IMR-90 (cell line): ENCODE measurements around the gene CALY. TPM values are rescaled to one million over a fixed set of nuclear protein-coding genes. Genes with fewer than 3 reads are reported as not detected.

ENCODE experiments used
- ATAC-seq: fragments of 200-7000 bp; cut with Tn5 transposase; 2 replicates; pipeline ENCODE4 v1.9.1; 2020; ENCODE audit warnings: low read depth, mild to moderate bottlenecking, moderate library complexity
- BruUV-seq: library from RNA; stranded (reverse); fragments of 400-500 nt; replicated peaks from 2 replicates; lab custom pipeline; 2021; lab: Mats Ljungman, UMichigan
- CTCF ChIA-PET: fragments of 300-600 bp; formaldehyde crosslinking; extraction: SDS; loops from one replicate; lab custom pipeline; 2021; ENCODE audit warnings: antibody characterized with exemption; lab: Yijun Ruan, JAX
- POLR2A ChIA-PET: fragments of 300-600 bp; sonication (Branson Sonifier 250); formaldehyde crosslinking; loops from one replicate; lab custom pipeline; 2022; ENCODE audit warnings: antibody characterized with exemption; ENCODE audit not compliant: unreplicated experiment; lab: Charles Lee
- DNase-seq: peaks from one replicate; pipeline ENCODE4 v3.0.0; 2013
- H2AFZ ChIP-seq: replicated peaks from 2 replicates; pipeline ENCODE3; 2013; ENCODE audit warnings: low read length, mild to moderate bottlenecking; ENCODE audit not compliant: poor library complexity
- H2AK5ac ChIP-seq: 2 replicates; pipeline ENCODE4 v1.6.1; 2013; ENCODE audit warnings: low read depth, low read length, inconsistent platforms
- H2AK9ac ChIP-seq: replicated peaks from 2 replicates; pipeline ENCODE3; 2013; ENCODE audit warnings: mild to moderate bottlenecking, low read depth, low read length, moderate library complexity; ENCODE audit not compliant: poor library complexity
- H2BK120ac ChIP-seq: 2 replicates; pipeline ENCODE4 v1.6.1; 2013; ENCODE audit warnings: low read depth, low read length, inconsistent platforms
- H2BK15ac ChIP-seq: 3 replicates; pipeline ENCODE4 v1.6.1; 2013; ENCODE audit warnings: low read depth, low read length, inconsistent platforms
- H2BK20ac ChIP-seq: 2 replicates; pipeline ENCODE4 v1.6.1; 2013; ENCODE audit warnings: low read depth, mild to moderate bottlenecking, inconsistent platforms, low read length, moderate library complexity
- H2BK5ac ChIP-seq: 2 replicates; pipeline ENCODE4 v1.6.1; 2013; ENCODE audit warnings: mild to moderate bottlenecking, low read depth, low read length, inconsistent platforms; ENCODE audit not compliant: poor library complexity, severe bottlenecking
- H3K14ac ChIP-seq: replicated peaks from 2 replicates; pipeline ENCODE4 v1.6.1; 2013; ENCODE audit warnings: low read depth, low read length, inconsistent platforms
- H3K18ac ChIP-seq: 2 replicates; pipeline ENCODE4 v1.6.1; 2013; ENCODE audit warnings: low read depth, low read length, control low read depth
- H3K23ac ChIP-seq: 2 replicates; pipeline ENCODE4 v1.6.1; 2013; ENCODE audit warnings: low read depth, low read length, inconsistent platforms
- H3K27ac ChIP-seq: 2 replicates; pipeline ENCODE4 v1.5.1; 2013; ENCODE audit warnings: mild to moderate bottlenecking, control low read depth, low read length; ENCODE audit not compliant: insufficient read depth
- H3K27me3 ChIP-seq: 2 replicates; pipeline ENCODE4 v1.6.1; 2013; ENCODE audit warnings: low read length; ENCODE audit not compliant: control insufficient read depth, insufficient read depth
- H3K36me3 ChIP-seq: 2 replicates; pipeline ENCODE4 v1.6.1; 2013; ENCODE audit warnings: low read length, mixed read lengths; ENCODE audit not compliant: control insufficient read depth, insufficient read depth
- H3K4ac ChIP-seq: 2 replicates; pipeline ENCODE4 v1.6.1; 2013; ENCODE audit warnings: low read depth, low read length, inconsistent platforms
- H3K4me1 ChIP-seq: 2 replicates; pipeline ENCODE4 v1.6.1; 2013; ENCODE audit warnings: low read length, mixed read lengths; ENCODE audit not compliant: control insufficient read depth, insufficient read depth
- H3K4me2 ChIP-seq: 2 replicates; pipeline ENCODE4 v1.6.1; 2013; ENCODE audit warnings: low read depth, mild to moderate bottlenecking, control low read depth, low read length, moderate library complexity
- H3K4me3 ChIP-seq: 2 replicates; pipeline ENCODE4 v1.5.1; 2013; ENCODE audit warnings: low read depth, mild to moderate bottlenecking, control low read depth, low read length, moderate library complexity; ENCODE audit not compliant: insufficient read depth
- H3K56ac ChIP-seq: 2 replicates; pipeline ENCODE4 v1.6.1; 2013; ENCODE audit warnings: low read length, inconsistent platforms; ENCODE audit not compliant: insufficient read depth; ENCODE audit errors: extremely low read depth
- H3K79me1 ChIP-seq, 2 experiments: 2 replicates each; pipeline ENCODE4 v1.6.1; 2013; ENCODE audit warnings: low read length in 2 of 2, inconsistent platforms in 1 of 2, low read depth in 1 of 2
- H3K9ac ChIP-seq: 2 replicates; pipeline ENCODE4 v1.6.1; 2013; ENCODE audit warnings: low read depth, low read length, control low read depth
- H3K9me1 ChIP-seq: 2 replicates; pipeline ENCODE4 v1.6.1; 2013; ENCODE audit warnings: low read length, inconsistent platforms; ENCODE audit not compliant: insufficient read depth
- H3K9me3 ChIP-seq: 2 replicates; pipeline ENCODE4 v1.6.1; 2013; ENCODE audit warnings: low read length; ENCODE audit not compliant: control insufficient read depth, insufficient read depth
- H4K20me1 ChIP-seq: 2 replicates; pipeline ENCODE4 v1.6.1; 2013; ENCODE audit warnings: low read length, inconsistent platforms; ENCODE audit not compliant: insufficient read depth
- H4K5ac ChIP-seq: 2 replicates; pipeline ENCODE4 v1.6.1; 2013; ENCODE audit warnings: mild to moderate bottlenecking, low read depth, low read length, control low read depth
- H4K8ac ChIP-seq, 2 experiments: 2 replicates each; pipeline ENCODE4 v1.6.1; 2013; ENCODE audit warnings: low read depth in 2 of 2, low read length in 2 of 2, control low read depth in 1 of 2, inconsistent platforms in 1 of 2
- H4K91ac ChIP-seq: 2 replicates; pipeline ENCODE4 v1.6.1; 2013; ENCODE audit warnings: low read depth, low read length, inconsistent platforms; ENCODE audit not compliant: insufficient read depth
- CTCF ChIP-seq: conservative IDR thresholded peaks from 2 replicates; pipeline ENCODE4 v1.5.1; 2012; ENCODE audit warnings: mild to moderate bottlenecking, low read depth, low read length, improper control_type of control experiment
- FOS ChIP-seq: fragments of 150-350 bp; IDR thresholded peaks from 2 replicates; pipeline ENCODE4 v1.6.1; 2016; ENCODE audit warnings: low read depth, low read length
- MAFK ChIP-seq: IDR thresholded peaks from 2 replicates; pipeline ENCODE4 v1.6.1; 2012; ENCODE audit warnings: low read depth, low read length, improper control_type of control experiment
- MXI1 ChIP-seq: IDR thresholded peaks from 2 replicates; pipeline ENCODE4 v1.6.1; 2012; ENCODE audit warnings: low read depth, mild to moderate bottlenecking, low read length, moderate library complexity, borderline replicate concordance
- POLR2A ChIP-seq: IDR thresholded peaks from 2 replicates; pipeline ENCODE4 v1.6.1; 2012; ENCODE audit warnings: mild to moderate bottlenecking, low read depth, low read length
- SMC3 ChIP-seq: fragments of 150-350 bp; IDR thresholded peaks from 2 replicates; pipeline ENCODE4 v1.6.1; 2016; ENCODE audit warnings: low read depth, mild to moderate bottlenecking, antibody characterized with exemption, low read length, moderate library complexity
- WGBS, 2 experiments: methylation state at CpG; one replicate each; pipeline versions ENCODE4 v1.1.5 to v1.1.7; 2013; ENCODE audit warnings: missing lambda C conversion rate in 2 of 2; ENCODE audit not compliant: insufficient read length in 1 of 2; ENCODE audit errors: extremely low coverage in 2 of 2; 5-methylcytosine and 5-hydroxymethylcytosine counted together
- dilution Hi-C: fragments of 300-500 bp; cut with HindIII; formaldehyde crosslinking; loops from one replicate; pipeline ENCODE4 v1.14.3; 2018; ENCODE audit warnings: low sequenced_read_pairs; ENCODE audit not compliant: unreplicated experiment
- in situ Hi-C: fragments of 300-500 bp; cut with MboI; formaldehyde crosslinking; loops from 3 replicates; pipeline ENCODE4 v1.14.3; 2019; ENCODE audit warnings: low sequenced_read_pairs, inconsistent platforms, mixed read lengths
- intact Hi-C: fragments of 100-400 bp; cut with micrococcal nuclease; formaldehyde crosslinking; loops from 2 replicates; pipeline ENCODE4 v1.10.0; 2022
- polyA plus RNA-seq, 3 experiments: library from polyadenylated mRNA; depleted of rRNA; stranded (reverse); fragments of >200 nt; gene quantifications; 2 replicates each; pipeline ENCODE4 v1.2.3, GENCODE V29; 2012; ENCODE audit warnings: low replicate concordance in 1 of 3
- total RNA-seq: library from RNA; depleted of rRNA; stranded (reverse); fragments of >200 nt; gene quantifications from 2 replicates; pipeline ENCODE4 v1.2.3, GENCODE V29; 2012

CALY gene
- total and polyA plus RNA-seq, 2 of the 4 experiments (the other 2 are of a cell fraction), result 0.34 TPM; not detected in 1

DNA sequence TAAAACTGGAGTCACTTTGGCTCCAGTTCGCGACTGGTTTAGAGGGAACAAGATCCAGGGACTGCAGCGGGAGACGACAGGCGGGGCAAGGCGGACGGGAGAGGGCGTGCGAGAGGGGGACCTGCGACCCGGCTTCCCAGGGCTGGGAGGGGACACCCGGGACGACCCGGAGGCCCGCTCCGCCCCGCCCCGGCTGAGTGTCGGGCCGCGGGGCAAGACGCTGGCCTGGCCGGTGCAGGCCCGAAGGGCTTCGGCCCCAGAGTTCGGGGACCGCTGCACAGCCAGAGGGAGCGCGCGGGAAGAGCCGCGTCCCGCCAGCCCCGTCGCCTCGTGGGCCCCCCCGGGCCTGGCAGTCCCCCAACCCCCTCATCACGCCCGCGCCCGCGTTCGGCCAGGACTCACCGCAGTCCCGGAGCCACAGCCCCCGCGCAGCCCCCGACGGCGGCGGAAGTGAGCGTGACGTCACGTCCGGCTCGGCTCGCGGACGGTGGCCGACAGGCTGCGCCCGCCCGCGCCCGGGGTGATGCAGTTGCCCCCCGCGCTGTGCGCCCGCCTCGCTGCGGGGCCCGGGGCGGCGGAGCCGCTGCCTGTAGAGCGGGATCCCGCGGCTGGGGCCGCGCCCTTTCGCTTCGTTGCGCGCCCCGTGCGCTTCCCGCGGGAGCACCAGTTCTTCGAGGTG lies 28.1 kb downstream of the CALY start, which contains the start of the genes TUBGCP2 and ZNF511 (continued):
- TF ChIP-seq FOS (no peak), MAFK (no peak), SMC3 (no peak)

- H3K4me1 ChIP-seq, result peaks cover 8% of the 10 kb centered on the region
- DNase-seq, result peak; percentile 58
- H3K23ac ChIP-seq, result no peak overlapping the region
- H2AK5ac ChIP-seq, result peak overlapping the region; percentile 6
- H2AK9ac ChIP-seq, result peak overlapping the region; percentile 89
- no peak overlapping the region for H3K18ac ChIP-seq
- H2BK5ac ChIP-seq, result peak overlapping the region; percentile 64
- H3K79me1 ChIP-seq, result peaks cover 11 to 57% of the 10 kb centered on the region in 2 experiments
- POLR2A ChIA-PET, result no interaction called here
- intact Hi-C loops, result loop anchor here (2.0 to 5.0 kb wide), 3 partner anchors 46 to 161 kb away; partner anchors contain the start of gene KNDC1
- peak overlapping the region; percentile 67 for H3K4me3 ChIP-seq
- dilution Hi-C loops, result no loop called here
- H3K4me2 ChIP-seq, result peak overlapping the region; percentile 100
- peak overlapping the region; percentile 71 for H3K4ac ChIP-seq
- no peak overlapping the region for H2BK20ac ChIP-seq
- peaks cover 46% of the 10 kb centered on the region for H4K20me1 ChIP-seq
- no peaks in the 10 kb centered on the region for H3K9me3 ChIP-seq
- H4K91ac ChIP-seq, result peak overlapping the region; percentile 11; the same call in 1 of the 2 replicates
- H3K56ac ChIP-seq, result 0 out of 2 replicates have a peak overlapping the region, but pooled peaks have one; percentile 10
- 3% methylated on average over 11 of the region's 25 CpGs; no CpG with 5 or more reads in 1 of the 2 experiments for WGBS, 2 experiments
- in situ Hi-C loops, result no loop called here
- H4K8ac ChIP-seq, result peak overlapping the region; percentile 60 to 65; a peak in 2 of 4 replicates
- no peak overlapping the region; the same call in 1 of the 2 replicates for H4K5ac ChIP-seq
- no TSS peak for BruUV-seq
- H2AFZ ChIP-seq, result peak overlapping the region; percentile 99
- no peak overlapping the region for H2BK15ac ChIP-seq
- H2BK120ac ChIP-seq, result no peak overlapping the region
- CTCF ChIA-PET, result interaction anchor here (0.6 to 1.1 kb wide), 5 partner anchors 12 to 45 kb away, joined by 3 to 5 read pairs (median 3); no protein-coding TSS in a partner anchor
- peak overlapping the region; percentile 83 for H3K27ac ChIP-seq
- TF ChIP-seq MAFK (no peak), POLR2A (peak; percentile 32; the same call in 1 of the 2 replicates), MXI1 (peak; percentile 63), SMC3 (peak; percentile 13; the same call in 1 of the 2 replicates), CTCF (peak; percentile 62)
- ATAC-seq, result no peak
- peak overlapping the region; percentile 22 for H3K14ac ChIP-seq
- H3K9me1 ChIP-seq, result peaks cover 14% of the 10 kb centered on the region; the same call in 1 of the 2 replicates
- H3K9ac ChIP-seq, result peak overlapping the region; percentile 88
- H3K27me3 ChIP-seq, result no peaks in the 10 kb centered on the region
- peaks cover 14% of the 10 kb centered on the region; the same call in 1 of the 2 replicates for H3K36me3 ChIP-seq
Measured at GRCh38 chr10:133307776-133308420, 28.8 kb downstream of the CALY start.
